Measurements from ENCODE around the gene PDE9A. TPM values are rescaled to one million over a fixed set of nuclear protein-coding genes. Genes with fewer than 3 reads are reported as not detected.

The PDE9A gene
- total RNA-seq, 6 experiments from 2014 or later: not detected

DNA sequence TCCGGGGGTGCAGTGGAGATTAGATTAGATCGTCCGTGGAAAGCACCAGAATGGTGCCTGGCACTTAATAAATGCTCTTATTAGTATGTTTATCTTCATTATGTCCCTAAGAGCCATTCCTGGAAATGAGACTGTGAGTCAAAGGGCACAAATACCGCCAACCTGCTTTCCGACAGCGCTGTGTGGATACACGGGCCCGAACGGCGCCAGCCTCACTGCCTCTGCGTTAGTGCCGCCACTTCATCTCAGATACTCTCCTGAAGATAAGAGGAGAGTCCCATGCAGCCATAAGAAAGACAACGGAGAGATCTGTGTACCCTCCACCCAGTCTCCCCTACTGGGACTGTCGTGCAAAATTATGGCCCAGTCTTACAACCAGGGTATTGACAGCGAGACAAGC is 22.0 kb downstream of the PDE9A start:
- no peak for DNase-seq
- H3K36me3 Mint-ChIP-seq (ENCODE audit: low read depth): no peaks in the 10 kb centered on the region; the same call in 1 of the 2 replicates
- no peaks in the 10 kb centered on the region for H3K4me1 Mint-ChIP-seq (ENCODE audit: low read depth)
- peaks cover 13% of the 10 kb centered on the region for H3K27me3 Mint-ChIP-seq (ENCODE audit: insufficient read depth)
- no peak for TF ChIP-seq CTCF (IDR thresholded peaks at IDR 0.05)
- no peak overlapping the region for H3K27ac Mint-ChIP-seq
- peaks cover 39% of the 10 kb centered on the region for H3K9me3 Mint-ChIP-seq
- H3K4me3 Mint-ChIP-seq: no peak overlapping the region

DNA sequence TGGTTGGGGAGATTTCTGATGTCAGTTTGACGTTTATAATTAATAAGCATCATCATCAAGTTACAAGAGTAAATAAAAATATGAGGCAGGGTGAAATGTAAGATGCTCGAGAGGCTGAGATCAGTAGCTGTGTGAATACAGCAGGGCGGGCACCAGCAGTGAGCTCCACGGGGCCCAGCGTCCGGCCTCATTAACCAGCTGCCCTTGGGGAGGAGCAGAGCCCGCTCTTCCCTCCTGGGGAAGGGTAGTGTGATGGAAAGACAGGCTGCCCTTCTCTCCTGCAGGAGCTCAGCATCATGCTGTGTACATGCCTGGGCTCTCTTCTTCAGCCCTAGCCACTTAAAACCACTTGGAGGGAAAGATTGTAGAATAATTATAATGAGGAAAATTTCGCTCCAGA is 23.4 kb downstream of the PDE9A start:
- Mint-ChIP-seq H3K9me3 (peaks cover 49% of the 10 kb centered on the region), H3K36me3 (ENCODE audit: low read depth) (no peaks in the 10 kb centered on the region; the same call in 1 of the 2 replicates), H3K27me3 (ENCODE audit: insufficient read depth) (peaks cover 13% of the 10 kb centered on the region), H3K4me1 (ENCODE audit: low read depth) (no peaks in the 10 kb centered on the region), H3K27ac (no peak overlapping the region), H3K4me3 (no peak overlapping the region)
- DNase-seq: no peak
- TF ChIP-seq CTCF (IDR thresholded peaks at IDR 0.05): no peak

GRCh38 chr21:42677339-42678321 is 24.2 kb downstream of the PDE9A start:
- H3K4me3 Mint-ChIP-seq: no peak overlapping the region
- peaks cover 13% of the 10 kb centered on the region for H3K27me3 Mint-ChIP-seq (ENCODE audit: insufficient read depth)
- H3K4me1 Mint-ChIP-seq (ENCODE audit: low read depth): no peaks in the 10 kb centered on the region
- no peak for DNase-seq
- TF ChIP-seq CTCF (IDR thresholded peaks at IDR 0.05): no peak
- H3K36me3 Mint-ChIP-seq (ENCODE audit: low read depth): peaks cover 2% of the 10 kb centered on the region; the same call in 1 of the 2 replicates
- no peak overlapping the region for H3K27ac Mint-ChIP-seq
- peaks cover 55% of the 10 kb centered on the region for H3K9me3 Mint-ChIP-seq

DNA sequence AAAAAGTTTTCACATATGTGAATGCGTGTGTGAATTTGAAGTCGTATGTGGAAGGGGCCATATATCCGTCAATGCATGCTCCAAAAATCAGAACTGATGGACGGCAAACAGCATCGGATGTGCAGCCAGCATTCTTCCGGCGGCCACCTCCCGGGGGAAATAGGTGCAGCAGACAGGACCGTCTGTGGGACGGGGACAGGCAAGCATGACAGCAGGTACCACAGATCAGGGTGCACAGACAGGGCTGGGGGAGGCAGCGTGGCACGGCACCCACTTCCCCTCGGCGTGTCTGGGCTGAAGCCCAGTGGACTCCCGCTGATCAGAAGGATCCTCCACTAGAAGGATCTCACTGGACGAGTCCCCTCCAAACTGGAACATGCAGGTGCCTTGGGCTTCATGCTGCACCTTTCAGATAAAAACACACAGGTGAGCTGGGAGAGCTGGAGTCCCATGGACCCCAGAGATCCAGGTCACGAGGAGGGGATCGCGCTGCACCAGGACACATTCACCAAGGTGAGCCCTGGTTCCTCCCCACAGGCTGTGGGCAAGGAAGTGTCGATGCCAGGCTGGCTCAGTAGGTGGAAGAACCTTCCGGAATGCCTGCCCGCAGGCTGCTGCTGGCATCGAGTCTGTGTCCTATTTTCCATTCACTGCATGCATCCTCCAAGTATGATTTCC is 25.3 kb downstream of the PDE9A start:
- Mint-ChIP-seq H3K9me3 (peaks cover 61% of the 10 kb centered on the region), H3K27me3 (ENCODE audit: insufficient read depth) (peaks cover 10% of the 10 kb centered on the region), H3K4me3 (no peak overlapping the region)

More for the DNA sequence above, 25.3 kb downstream of the PDE9A start:
- Mint-ChIP-seq H3K4me1 (ENCODE audit: low read depth) (no peaks in the 10 kb centered on the region), H3K36me3 (ENCODE audit: low read depth) (peaks cover 6% of the 10 kb centered on the region; the same call in 1 of the 2 replicates), H3K27ac (no peak overlapping the region)
- DNase-seq: no peak
- TF ChIP-seq CTCF (IDR thresholded peaks at IDR 0.05): no peak
